ENCODE data around the gene INS.

GRCh38 chr11:2144544-2145248 is 16.3 kb downstream of the INS start:
- no peak for TF ChIP-seq POLR2A (IDR thresholded peaks at IDR 0.05)
- TF ChIP-seq CTCF (IDR thresholded peaks at IDR 0.05): no peak

Measured in Peyer's patch (tissue), 4 donors.